ENCODE measurements around the gene ANKRD31.

GRCh38 chr5:75130818-75131349 lies 105.8 kb downstream of the ANKRD31 start:
- no peak for TF ChIP-seq CTCF (IDR thresholded peaks at IDR 0.05; ENCODE audit: insufficient read depth, low read depth, low read length)
- TF ChIP-seq EZH2 (IDR thresholded peaks at IDR 0.05; ENCODE audit: insufficient read depth, low read length): no peak

Measured in astrocyte (in vitro differentiated cells and primary cell).